RWPE2 (cell line): Measurements from ENCODE around the gene DAW1.

Source experiments
- ATAC-seq: fragments of 200-7000 bp; cut with Tn5 transposase; 3 replicates; pipeline ENCODE4 v1.9.1; 2021; ENCODE audit warnings: low read depth
- DNase-seq: peaks from one replicate; pipeline ENCODE4 v3.0.0-alpha.2; 2020; ENCODE audit warnings: low spot score
- H3K27ac ChIP-seq: fragments of 450-650 bp; 2 replicates; pipeline ENCODE4 v1.5.1; 2017; ENCODE audit warnings: mild to moderate bottlenecking; ENCODE audit not compliant: poor library complexity, severe bottlenecking
- H3K27me3 ChIP-seq: fragments of 250-450 bp; sonication (Bioruptor Pico); 2 replicates; pipeline ENCODE4 v1.5.1; 2021; ENCODE audit warnings: mild to moderate bottlenecking, moderate library complexity; ENCODE audit not compliant: insufficient read depth, poor library complexity, severe bottlenecking
- H3K36me3 ChIP-seq: fragments of 250-450 bp; sonication (Bioruptor Pico); 2 replicates; pipeline ENCODE4 v1.5.1; 2020; ENCODE audit warnings: low read depth, mild to moderate bottlenecking, moderate library complexity
- H3K4me1 ChIP-seq: fragments of 250-450 bp; sonication (Bioruptor Pico); 2 replicates; pipeline ENCODE4 v1.5.1; 2021; ENCODE audit warnings: mild to moderate bottlenecking, moderate library complexity; ENCODE audit not compliant: insufficient read depth, poor library complexity, severe bottlenecking
- H3K4me3 ChIP-seq: fragments of 250-450 bp; sonication (Bioruptor Pico); 2 replicates; pipeline ENCODE4 v1.5.1; 2021; ENCODE audit warnings: mild to moderate bottlenecking, moderate library complexity; ENCODE audit not compliant: severe bottlenecking
- H3K9me3 ChIP-seq: fragments of 250-450 bp; sonication (Bioruptor Pico); 2 replicates; pipeline ENCODE4 v1.5.1; 2021; ENCODE audit warnings: mild to moderate bottlenecking, moderate library complexity; ENCODE audit not compliant: severe bottlenecking
- TF ChIP-seq, protein P1 (sequence below): fragments of 450-650 bp; IDR thresholded peaks from one replicate; pipeline ENCODE4 v1.5.1; 2017; ENCODE audit warnings: mild to moderate bottlenecking, moderate library complexity; ENCODE audit not compliant: poor library complexity, severe bottlenecking

DAW1 gene

DNA sequence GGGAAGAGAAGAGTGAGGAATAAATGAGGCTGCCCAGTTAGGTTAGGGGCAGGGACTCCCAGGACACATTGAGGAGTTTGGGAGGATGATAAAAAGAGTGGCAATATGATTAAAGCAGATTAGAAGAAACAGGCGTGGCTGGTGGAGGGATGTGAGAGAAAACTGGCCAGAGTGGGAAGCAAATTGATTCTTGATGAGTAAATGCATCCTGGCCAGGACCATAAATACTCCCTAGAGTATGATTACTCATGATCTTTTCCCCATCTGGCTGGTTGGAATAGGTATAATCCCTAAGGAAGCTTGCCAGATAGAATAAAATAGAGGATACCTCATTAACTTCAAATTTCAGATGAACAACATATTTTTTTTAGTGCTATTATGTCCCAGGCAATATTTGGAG lies 21.5 kb upstream of the DAW1 start:
- no peaks in the 10 kb centered on the region for H3K9me3 ChIP-seq
- no peak overlapping the region for H3K4me3 ChIP-seq
- H3K36me3 ChIP-seq = no peaks in the 10 kb centered on the region
- no peaks in the 10 kb centered on the region for H3K27me3 ChIP-seq
- TF ChIP-seq, protein P1, sequence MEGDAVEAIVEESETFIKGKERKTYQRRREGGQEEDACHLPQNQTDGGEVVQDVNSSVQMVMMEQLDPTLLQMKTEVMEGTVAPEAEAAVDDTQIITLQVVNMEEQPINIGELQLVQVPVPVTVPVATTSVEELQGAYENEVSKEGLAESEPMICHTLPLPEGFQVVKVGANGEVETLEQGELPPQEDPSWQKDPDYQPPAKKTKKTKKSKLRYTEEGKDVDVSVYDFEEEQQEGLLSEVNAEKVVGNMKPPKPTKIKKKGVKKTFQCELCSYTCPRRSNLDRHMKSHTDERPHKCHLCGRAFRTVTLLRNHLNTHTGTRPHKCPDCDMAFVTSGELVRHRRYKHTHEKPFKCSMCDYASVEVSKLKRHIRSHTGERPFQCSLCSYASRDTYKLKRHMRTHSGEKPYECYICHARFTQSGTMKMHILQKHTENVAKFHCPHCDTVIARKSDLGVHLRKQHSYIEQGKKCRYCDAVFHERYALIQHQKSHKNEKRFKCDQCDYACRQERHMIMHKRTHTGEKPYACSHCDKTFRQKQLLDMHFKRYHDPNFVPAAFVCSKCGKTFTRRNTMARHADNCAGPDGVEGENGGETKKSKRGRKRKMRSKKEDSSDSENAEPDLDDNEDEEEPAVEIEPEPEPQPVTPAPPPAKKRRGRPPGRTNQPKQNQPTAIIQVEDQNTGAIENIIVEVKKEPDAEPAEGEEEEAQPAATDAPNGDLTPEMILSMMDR = no peak
- ATAC-seq = peak; percentile 76
- no peak for DNase-seq
- H3K4me1 ChIP-seq = peaks cover 36% of the 10 kb centered on the region
- H3K27ac ChIP-seq = peak overlapping the region; percentile 51

DNA sequence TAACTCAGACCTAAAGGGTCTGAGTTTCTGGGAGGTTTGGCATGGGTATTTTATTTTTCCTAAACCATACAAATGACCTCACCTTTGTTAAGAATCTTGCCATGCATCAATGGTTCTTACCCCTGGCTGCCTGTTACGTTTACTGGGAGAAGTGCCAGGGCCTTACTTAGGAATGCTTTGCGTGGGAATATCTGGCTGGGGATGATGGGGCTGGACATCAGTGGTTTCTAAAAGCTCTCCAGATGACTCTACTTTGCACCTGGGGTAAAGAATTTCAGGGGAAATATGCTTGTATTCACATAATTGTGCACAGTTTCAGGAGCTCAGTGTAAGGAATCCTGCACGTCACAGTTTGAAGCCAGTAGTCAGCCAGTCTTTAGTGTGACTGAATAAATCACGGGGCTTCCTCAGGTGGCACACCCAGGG lies 18.2 kb upstream of the DAW1 start:
- Histone ChIP-seq H3K36me3 (no peaks in the 10 kb centered on the region), H3K4me3 (no peak overlapping the region), H3K27me3 (no peaks in the 10 kb centered on the region), H3K27ac (peak overlapping the region; percentile 78), H3K4me1 (peaks cover 33% of the 10 kb centered on the region), H3K9me3 (no peaks in the 10 kb centered on the region)
- DNase-seq = no peak
- peak; percentile 74 for ATAC-seq
- TF ChIP-seq, protein P1 = no peak

DNA sequence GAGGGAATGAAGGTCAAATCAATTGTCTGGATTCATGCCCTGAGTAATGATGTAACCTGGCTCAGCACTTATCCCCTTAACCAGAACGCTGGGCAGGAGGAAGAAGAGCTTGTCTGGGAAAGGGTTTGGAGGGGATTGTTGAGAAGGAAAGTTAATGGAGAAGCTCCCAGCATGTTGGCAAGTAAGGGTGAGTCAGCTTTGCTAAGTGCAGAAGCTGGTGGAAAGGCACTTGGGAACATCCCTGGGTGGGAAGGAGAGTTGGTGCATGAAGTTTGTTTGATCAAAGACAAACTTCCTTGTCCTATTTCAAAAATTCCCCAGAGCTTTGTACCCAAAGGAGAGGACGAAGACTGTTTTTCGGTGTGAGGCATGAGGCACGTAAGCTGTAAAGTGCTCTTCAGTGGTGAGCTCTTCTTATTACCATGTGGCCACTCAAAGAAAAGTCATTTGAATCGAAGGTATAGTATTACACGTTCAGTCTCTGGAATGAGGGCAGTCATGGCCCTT lies 17.6 kb upstream of the DAW1 start:
- H3K36me3 ChIP-seq = no peaks in the 10 kb centered on the region
- H3K27ac ChIP-seq = peak overlapping the region; percentile 78
- no peak for DNase-seq
- peak; percentile 8; the same call in 1 of the 3 replicates for ATAC-seq
- TF ChIP-seq, protein P1 = no peak
- no peaks in the 10 kb centered on the region for H3K9me3 ChIP-seq
- H3K27me3 ChIP-seq = no peaks in the 10 kb centered on the region
- peaks cover 27% of the 10 kb centered on the region for H3K4me1 ChIP-seq
- H3K4me3 ChIP-seq = no peak overlapping the region

DNA sequence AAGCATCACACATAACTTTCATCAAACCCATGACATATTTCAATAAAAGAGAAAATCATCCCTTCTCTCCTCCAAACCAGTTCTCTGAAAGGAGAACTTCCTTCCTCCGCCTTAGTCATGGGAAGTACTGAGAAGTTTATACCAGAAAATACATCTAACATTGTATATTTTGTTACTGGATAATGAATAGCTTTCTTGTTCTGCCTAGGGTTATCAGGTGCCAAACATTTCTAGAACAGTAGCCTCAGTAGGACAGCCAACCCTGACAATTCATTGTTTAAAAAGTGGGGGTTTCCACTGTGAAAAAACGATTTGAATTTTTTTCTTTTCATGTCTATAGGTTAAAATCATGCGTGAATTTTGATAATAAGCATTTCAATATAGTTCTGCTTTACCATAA lies 16.0 kb upstream of the DAW1 start:
- Histone ChIP-seq H3K4me3 (no peak overlapping the region), H3K27ac (no peak overlapping the region), H3K4me1 (peaks cover 14% of the 10 kb centered on the region), H3K9me3 (no peaks in the 10 kb centered on the region), H3K27me3 (no peaks in the 10 kb centered on the region), H3K36me3 (no peaks in the 10 kb centered on the region)
- DNase-seq (no peak), ATAC-seq (no peak)
- TF ChIP-seq, protein P1 = no peak

DNA sequence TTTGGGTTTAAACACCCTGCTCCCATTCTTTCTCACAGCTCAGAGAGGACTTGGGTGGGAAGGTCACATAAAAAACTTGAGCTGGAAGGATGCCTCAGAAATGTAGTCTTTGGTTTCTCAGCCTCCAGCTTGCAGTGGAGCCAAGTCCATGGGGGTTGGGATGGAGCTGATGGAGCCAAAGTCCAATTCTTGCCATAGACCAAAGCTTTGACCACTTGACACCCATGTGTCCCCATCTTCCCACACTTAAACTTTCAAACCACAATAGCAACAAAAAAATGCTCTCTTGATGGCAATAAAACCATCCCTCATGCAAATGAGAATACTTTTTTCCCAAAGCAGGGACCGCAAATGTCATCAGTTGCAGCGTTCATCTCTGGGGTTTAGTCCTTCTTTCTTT lies 14.7 kb upstream of the DAW1 start:
- Histone ChIP-seq H3K27me3 (no peaks in the 10 kb centered on the region), H3K4me1 (peaks cover 14% of the 10 kb centered on the region), H3K4me3 (no peak overlapping the region), H3K36me3 (no peaks in the 10 kb centered on the region), H3K9me3 (no peaks in the 10 kb centered on the region), H3K27ac (no peak overlapping the region)
- TF ChIP-seq, protein P1 = no peak
- no peak for DNase-seq
- ATAC-seq = no peak
